Transverse colon (tissue), 4 donors: ENCODE data around the gene OARD1.

Experiments
- CTCF ChIP-seq, 5 experiments: fragments of 200-600 bp in 3 of 5; fragments of 450-650 bp in 2 of 5; sonication (generic) in 3 of 5; IDR thresholded peaks; 1 replicate in 2 of 5; 2 replicates in 3 of 5; pipeline ENCODE4 v1.5.1; 2016 to 2017; ENCODE audit warnings: antibody characterized with exemption in 5 of 5, inconsistent platforms in 3 of 5, mild to moderate bottlenecking in 2 of 5, moderate library complexity in 1 of 5
- EP300 ChIP-seq: sonication (generic); formaldehyde crosslinking; IDR thresholded peaks from one replicate; pipeline ENCODE4 v1.6.1; 2017; ENCODE audit warnings: antibody characterized with exemption, low read depth
- POLR2A ChIP-seq: fragments of 450-650 bp; IDR thresholded peaks from one replicate; pipeline ENCODE4 v1.6.1; 2016; ENCODE audit warnings: antibody characterized with exemption, mild to moderate bottlenecking, moderate library complexity
- POLR2AphosphoS5 ChIP-seq, 3 donors: sonication (generic); formaldehyde crosslinking; IDR thresholded peaks; one replicate each; pipeline ENCODE4 v1.6.1; 2016; ENCODE audit warnings: antibody characterized with exemption in 3 of 3

- TF ChIP-seq POLR2A: no peak
- no peak for TF ChIP-seq POLR2AphosphoS5 (IDR thresholded peaks at IDR 0.05)
- no peak for TF ChIP-seq CTCF (IDR thresholded peaks at IDR 0.05)
- TF ChIP-seq EP300: no peak
Observed at GRCh38 chr6:41119508-41119907, 47.4 kb upstream of the OARD1 start.
